HG03521 (cell line): Measurements from ENCODE around the gene SLC52A3.

Experiments used
- ATAC-seq: cut with Tn5 transposase; IDR thresholded peaks from one replicate; pipeline ENCODE4 v1.9.1; 2021; ENCODE audit warnings: mild to moderate bottlenecking, moderate library complexity; ENCODE audit not compliant: unreplicated experiment

Gene SLC52A3

DNA sequence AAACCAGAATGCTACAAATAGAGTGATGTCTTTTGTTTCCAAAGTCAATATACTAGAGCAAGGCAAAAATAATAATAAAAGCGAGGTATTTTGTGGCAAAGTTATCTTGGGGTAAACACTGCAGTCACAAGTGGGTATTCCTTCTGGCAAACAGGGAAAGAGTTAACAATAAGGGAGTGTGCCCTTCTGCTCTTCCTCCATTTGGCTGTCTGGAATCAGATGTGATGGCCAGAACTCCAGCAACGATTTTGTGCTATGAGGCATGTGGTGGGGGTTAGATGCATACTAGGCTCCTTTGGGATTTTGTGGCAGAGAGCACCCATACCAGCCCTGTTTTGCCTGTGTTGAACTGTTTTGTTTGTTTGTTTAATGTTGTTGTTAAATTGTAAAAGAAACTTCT is 2.4 kb upstream of the SLC52A3 start:
- no peak for ATAC-seq

DNA sequence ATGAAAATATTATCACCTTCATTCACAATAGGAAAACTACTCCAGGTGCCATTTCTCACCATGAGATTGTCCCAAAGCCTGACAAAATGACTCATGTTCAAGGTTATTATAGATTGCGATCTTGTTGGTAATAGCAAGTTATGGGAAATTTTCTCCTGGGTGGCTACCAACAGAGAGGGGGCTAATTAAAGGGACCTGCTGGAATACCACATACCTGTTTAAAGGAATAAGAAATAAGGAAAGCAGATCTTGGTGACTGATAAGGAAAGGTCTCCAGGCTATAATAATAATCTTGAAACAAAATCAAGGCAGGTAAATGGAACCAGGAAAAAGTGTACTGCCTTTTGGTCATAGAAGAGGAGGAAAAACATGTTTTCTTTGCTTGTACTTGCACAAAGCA is 1.4 kb downstream of the SLC52A3 start:
- ATAC-seq = no peak

DNA sequence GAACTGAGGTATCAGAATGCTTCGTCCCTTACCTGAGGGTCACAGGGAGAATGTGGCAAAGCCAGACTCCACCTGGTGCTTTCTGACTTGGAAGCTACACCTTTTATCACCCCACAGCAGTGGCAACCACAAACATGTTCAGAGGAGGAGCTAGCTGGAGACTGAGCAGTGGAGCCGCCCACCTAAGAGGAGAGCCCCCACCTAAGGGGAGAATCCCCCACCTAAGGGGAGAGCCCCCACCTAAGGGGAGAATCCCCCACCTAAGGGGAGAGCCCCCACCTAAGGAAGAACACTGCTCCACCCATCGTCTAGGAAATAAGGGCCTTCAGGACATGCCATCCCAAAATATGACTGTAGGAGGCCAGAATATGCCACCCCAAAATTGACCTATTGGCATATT is 4.0 kb downstream of the SLC52A3 start:
- ATAC-seq = no peak

DNA sequence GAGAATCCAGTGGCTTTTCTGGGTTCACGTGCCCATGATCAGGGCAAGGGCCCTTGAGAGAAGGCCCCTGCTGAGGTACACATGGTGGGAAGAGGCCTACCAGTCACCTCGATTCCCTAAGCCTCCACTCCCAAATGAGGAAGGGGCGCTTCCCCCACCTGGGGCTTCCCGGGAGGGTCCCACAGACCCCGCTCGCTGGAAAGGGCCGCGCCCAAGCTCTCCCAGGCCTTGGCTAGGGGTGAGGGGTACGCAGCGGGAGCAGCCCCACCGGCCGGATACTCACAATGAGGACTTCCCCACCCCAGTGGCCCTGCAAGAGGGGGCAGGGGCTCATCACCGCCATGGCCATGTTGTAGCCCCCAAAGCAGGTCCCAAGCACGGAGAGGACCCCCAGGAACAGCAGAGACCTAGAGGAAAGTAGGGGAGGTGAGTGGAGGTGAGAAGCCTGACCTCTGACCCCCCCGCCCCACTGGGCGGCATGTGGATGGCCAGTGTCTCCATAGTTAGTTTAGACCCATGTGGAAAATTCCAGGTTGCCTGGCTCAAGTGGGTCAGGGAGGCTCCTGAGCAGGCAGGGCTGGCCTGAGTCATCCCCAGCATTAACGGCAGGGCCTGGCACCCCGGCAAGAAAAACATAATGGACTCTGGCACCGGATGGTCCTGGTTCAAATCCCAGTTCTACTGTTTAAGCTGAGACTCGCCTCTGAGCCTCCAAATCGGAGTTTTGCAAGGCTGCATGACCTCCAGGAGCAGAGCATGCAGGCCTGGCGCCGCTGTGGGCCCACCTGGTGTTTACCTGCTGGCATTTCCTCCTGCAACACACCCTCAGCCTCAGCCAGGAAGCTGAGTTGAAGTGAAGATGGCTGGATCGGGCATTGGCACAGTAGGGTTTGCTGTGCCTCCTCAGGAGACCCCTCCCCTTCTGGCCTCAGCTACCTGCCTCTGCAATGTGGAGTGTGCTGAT is 6.6 kb downstream of the SLC52A3 start:
- ATAC-seq = no peak

DNA sequence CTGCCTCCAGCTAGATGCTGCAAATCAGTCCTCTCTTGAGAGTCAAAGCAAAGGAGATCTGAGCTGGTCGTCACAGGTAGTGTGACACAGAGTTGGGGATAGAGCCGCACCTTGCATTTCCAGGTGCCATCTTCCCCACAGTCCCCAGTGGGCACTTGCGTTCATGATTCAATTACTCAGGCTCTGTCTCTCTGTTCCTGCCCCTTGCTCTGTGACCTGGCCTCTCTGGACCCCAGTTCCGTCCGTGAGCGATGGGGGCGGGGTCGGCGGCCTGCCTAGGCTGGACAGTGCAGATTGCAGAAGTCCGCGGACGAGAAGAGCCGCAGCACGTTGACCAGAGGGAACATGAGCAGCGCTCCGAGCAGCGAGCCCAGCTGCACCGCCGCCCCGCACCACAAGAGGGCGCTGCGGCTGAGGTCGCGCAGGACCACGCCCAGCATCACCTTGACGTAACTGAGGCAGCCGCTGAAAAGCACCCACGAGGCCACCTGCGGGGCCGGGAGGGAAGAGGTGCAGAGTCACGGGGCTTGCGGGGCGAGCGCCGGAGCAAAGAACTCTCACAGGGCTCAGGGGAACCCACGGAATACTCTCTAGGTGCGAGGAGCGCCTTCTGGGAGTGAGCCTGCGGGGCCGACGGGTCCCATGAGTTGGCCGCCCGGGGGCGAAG is 7.4 kb downstream of the SLC52A3 start:
- ATAC-seq = no peak

DNA sequence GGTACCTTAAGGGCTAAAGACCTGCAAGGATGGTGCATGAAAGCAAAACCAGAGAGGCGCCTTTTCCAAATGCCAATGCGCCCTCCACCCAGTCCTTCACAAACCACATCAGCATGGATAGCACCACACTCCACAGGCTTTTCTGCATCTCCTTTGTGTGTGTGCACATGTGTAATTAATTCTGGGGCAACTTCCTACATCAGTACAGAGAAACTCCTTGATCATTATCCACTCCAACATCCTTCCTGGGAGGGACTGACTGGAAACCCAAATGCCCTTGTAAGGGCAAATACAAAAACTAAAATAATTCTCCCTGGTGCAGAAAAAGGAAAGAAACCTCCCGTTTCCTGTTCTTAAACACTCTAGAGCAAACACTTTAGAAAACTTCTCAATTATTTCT is 10.8 kb downstream of the SLC52A3 start:
- no peak for ATAC-seq

DNA sequence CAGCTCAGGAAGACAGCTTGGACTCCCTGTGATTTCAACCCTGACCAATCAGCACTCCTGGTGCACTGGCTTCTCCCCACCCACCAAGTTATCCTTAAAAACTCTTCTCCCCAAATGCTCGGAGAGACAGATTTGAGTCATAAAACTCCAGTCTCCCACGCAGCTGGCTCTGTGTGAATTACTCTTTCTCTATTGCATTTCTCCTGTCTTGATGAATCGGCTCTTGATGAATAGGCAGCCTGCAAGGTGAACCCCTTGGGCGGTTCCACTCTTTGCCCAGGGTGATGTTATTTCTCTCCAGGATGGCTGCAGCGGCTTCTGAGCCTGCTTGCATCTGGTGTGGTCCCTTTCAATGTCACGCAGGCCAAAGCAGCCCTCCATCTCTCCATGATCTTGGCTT is 12.4 kb downstream of the SLC52A3 start:
- no peak for ATAC-seq

DNA sequence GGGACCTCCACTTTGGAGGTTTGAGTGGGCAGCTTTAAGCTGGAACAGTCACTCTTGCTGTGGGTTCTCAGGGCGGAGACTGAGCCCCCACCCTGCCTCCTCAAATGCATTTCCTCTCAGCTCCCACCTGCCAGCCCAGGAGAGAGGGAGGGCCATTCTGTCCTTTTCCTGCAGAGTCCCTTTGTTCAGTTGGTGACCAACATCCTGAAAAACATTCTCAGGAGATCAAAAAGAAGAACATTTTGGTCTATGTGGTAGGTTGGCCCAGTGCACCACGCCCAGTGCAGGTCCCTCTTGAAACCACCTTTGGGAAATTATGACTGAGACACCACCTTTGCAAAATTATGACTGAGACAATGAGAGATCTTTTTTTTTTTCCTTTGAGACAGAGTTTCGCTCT is 13.4 kb downstream of the SLC52A3 start:
- no peak for ATAC-seq

DNA sequence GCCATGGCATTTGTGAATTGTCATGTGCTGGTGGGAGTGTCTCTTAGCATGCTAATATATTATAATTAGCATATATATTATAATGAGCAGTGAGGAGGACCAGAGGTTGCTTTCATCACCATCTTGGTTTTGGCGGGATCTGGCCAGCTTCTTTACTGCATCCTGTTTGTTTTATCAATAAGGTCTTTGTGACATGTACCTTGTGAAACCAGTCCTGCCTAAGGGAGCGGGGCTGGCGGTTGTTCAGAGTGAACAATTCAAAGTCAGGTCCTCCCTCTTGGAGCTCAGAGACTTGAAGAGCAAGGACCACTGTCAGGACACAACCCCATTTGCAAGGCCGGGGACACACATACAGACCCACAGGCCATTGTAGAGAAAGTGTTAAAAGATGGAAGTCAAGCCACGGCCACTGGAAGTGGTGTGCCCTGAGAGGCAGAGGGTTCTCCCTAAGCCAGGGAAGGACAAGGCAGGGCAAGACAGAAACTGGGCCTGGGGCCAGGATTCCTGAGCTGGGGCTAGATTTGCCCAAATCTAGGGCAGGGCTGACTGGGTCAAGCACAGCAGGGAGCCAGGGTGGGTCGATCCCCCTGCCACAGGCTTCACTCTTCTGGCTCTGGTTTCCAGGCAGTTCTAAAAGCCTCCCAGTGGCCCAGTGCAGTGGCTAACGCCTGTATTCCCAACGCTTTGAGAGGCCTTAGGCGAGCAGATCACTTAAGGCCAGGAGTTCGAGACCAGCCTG is 14.2 kb downstream of the SLC52A3 start:
- no peak for ATAC-seq

DNA sequence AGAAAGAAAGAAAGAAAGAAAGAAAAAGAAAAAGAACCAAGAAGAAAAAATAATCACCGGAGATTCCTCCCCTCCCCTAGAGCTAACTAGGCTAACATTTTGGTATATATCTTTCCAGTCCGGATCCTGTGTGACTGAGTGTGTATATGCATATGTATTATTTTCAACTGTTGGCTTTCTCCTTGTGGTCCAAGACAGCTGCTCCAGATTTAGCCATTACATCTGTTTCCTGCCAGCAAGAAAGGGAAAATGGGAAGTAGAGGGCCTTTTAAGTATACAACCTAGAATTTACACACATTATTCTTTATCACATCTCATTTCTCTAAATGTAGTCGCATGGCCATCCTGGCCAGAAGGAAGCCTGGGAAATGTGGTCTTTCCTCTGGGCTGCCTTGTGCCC is 15.2 kb downstream of the SLC52A3 start:
- no peak for ATAC-seq

DNA sequence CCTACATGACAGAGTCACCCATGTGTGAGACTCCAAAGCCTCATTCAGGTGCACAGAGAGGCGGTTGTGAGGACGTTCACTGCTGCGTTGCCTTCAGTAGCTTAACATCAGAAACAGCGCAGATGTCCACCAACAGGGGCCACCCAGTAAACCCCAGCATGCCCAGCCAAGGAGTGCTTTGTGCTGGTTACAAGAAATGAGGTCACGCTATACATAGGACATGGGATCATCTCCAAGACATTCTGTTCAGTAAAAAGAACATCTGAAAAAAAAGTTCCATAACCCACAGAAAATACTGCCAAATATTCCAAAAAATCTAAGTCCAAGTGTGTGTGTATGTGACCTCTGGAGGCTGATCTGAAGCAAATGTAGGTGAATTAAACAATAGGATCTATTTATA is 16.0 kb downstream of the SLC52A3 start:
- ATAC-seq = no peak

DNA sequence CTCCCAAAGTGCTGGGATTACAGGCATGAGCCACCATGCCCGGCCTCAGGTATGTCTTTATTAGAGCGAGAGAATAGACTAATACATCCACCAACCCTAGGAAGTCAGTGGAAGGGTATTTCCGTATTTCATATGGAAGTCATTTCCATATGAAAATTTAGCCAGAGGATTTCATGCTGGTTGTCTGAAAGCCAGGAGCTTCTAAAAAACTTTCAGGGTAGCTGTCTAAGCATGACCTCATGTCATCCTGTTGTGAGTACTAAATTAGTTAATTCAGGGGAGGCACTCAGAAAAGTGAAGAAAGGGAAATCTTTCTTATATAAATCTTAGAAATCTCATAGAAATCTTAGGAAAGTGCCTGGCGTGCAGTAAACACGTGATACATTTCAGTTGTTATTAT is 16.5 kb downstream of the SLC52A3 start:
- no peak for ATAC-seq

DNA sequence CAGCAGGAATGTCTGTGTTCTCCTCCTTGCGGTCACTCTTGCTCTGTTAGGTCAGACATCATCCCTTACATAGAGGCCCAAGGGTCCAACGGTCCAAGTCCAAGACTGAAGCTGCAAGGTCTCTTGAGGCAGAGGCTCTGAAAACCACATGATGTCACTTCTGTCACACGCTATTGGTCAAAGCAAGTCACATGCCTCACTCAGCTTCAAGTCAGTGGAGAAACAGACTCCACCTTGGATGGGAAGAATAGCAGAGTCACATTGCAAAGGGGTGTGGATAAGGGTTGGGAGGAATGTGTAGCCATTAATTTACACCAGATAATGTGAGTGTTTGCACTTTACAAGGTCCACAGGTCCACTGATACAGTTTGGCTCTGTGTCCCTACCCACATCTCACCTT is 17.5 kb downstream of the SLC52A3 start:
- no peak for ATAC-seq

DNA sequence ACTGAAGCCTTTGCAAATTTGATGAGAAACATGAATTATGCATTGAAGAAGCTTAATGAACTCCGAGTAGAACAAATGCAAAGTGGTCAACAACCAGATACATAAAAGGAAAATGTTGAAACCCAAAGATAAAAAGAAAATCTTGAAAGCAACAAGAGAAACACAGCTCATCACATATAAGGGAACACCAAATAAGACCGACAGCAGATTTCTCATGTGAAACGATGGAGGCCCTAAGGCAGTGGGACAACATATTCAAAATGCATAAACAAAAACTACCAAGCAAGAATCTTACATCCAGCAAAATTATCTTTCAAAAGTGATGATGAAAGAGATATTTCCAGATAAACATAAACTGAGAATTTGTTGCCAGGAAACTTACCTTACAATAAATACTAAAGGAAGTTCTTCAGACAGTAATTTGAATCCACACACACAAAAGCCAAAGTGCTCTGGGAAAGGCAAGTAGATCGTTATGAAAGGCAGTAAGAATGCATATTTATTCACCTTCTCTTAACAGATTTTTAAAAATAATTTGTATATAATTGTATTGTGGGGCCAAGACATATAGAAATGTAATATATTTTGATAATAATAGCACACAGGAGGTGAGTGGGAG is 22.5 kb downstream of the SLC52A3 start:
- no peak for ATAC-seq

DNA sequence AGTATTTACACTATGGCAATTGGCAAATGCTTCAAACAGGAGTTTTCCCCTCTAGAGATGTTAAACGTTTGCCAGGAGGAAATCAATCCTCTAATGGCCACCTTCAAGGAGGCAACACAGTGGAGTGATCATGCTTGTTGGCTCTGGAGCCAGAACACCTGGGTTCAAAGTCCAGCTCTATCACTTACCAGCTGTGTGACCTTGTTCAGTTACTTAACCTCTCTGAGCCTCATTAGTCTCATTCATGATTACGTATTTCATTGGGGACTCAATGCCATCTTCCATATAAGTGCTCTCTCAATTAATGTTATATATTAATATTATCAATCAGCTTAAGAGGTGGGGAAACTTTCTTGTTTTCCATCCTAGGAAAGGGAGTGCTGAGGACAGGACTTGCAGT is 26.1 kb downstream of the SLC52A3 start:
- ATAC-seq = no peak

DNA sequence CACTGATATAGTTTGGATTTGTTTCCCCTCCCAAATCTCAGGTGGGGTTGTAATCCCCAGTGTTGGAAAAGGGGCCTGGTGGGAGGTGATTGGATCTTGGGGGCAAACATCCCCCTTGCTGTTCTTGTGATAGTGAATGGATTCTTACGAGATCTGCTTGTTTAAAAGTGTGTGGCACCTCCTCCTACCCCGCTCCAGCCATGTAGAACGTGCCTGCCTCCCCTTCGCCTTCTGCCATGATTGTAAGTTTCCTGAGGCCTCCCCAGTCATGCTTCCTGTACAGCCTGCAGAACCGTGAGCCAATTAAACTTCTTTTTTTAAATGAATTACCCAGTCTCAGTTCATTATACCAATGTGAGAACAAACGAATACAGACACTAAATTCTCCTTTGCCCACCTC is 26.7 kb downstream of the SLC52A3 start:
- ATAC-seq = no peak

DNA sequence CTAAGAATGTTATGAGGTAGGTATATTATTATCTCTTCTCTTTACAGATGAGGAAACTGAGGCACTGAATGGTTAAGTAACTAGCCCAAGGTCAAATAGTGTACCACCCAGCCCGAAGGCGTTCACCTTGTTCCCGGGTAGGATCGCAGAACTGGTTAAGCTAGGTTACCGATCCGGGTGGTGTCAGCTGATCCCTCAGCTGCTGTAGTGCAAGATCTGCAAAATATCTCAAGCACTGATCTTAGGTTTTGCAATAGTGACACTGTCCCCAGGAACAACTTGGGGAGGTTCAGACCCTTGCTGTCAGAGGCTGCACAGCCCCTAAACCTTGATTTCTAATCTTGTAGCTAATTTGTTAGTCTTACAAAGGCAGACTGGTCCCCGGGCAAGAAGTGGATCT is 28.1 kb downstream of the SLC52A3 start:
- no peak for ATAC-seq

DNA sequence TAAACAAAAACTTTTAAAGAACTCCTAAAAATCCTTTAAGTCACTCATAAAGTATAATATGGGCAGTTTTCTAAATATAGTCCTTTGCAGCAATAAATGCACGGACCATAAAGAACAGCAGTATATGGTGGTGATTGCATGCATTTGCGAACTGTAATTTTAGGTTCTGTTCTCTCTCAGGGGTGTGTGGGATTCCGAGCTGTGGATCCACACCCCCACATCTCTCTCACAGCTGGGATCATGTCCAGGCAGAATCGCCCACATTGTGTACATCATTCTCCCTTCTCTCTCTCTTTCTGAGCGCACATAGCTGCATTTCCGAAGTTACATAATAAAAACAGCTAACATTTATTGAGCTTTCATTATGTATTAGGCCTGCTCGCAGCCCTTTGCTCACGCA is 28.6 kb downstream of the SLC52A3 start:
- ATAC-seq = no peak

DNA sequence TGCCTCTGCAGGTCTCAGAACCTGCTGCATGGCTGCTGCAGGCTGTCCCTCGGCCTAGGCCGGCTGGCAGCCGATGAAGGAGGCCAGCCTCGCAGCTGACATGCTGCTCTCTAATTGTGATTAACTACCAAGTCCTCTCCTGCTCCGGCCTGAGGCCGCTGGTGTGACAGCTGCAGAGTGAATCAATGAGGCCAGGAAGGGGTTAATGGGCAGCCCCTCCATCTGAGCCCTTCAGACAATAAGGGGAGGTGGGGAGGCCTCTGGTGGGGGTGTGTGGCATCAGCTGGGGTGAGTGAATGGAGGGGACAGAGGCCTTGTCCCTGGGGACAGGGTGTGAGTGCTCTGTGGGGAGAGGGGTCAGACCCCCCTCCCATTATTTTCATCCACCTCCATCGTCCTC is 34.4 kb downstream of the SLC52A3 start:
- no peak for ATAC-seq

DNA sequence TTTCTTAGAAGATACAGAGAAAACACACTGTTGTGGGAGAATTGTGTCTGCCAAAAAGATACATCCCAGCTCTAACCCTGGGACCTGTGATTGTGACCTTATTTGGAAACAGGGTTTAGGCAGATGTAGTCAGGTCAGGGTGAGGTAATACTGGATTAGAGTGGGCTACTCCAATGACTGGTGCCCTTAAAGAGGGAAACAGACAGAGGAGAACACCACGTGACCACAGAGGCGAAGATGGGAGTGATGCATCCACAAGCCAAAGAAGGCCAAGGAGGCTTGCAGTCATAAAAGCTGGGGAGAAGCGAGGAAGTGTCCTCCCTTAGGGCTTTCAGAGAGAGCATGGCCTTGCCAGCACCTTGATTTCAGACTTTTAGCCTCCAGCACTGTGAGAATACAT is 35.6 kb downstream of the SLC52A3 start:
- no peak for ATAC-seq

DNA sequence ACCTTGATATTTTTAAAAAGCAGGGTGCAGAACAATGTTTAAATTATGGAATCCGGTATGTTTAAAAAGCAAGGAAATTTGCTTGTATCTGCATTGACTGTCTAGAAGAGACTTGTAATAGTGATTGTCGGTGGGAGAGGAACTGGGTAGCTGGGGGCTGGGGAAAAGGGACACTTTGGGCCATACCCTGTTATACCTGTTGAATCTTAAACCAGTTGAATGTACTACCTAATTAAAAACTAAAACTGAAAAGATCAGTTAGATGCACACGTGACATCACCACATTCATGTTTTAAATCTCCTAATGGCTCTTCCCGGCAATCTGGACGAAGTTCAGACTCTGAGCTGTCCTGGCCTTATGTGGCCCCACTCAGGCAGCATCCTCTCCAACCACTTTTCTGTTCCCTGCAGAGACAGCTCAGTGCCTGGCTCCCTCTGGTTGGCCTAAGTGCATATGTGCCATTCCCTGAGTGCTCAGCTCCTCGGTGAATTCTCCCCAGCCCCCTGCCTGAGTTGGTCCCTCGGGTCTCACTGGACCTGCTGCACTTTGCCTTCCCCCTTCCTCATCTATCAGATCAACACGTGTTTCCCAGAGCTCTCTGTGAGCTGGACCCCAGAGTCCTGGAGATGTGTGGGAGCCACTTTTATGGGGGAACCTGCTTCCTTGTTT is 36.3 kb downstream of the SLC52A3 start:
- ATAC-seq = no peak
